K562 (cell line): Measurements from ENCODE around the gene SLC6A9. TPM values are rescaled to one million over a fixed set of nuclear protein-coding genes. Genes with fewer than 3 reads are reported as not detected.

Experiments used
- ATAC-seq: fragments of 200-7000 bp; cut with Tn5 transposase; 3 replicates; pipeline ENCODE4 v1.9.1; 2020; ENCODE audit warnings: moderate library complexity
- BruUV-seq: library from RNA; stranded (reverse); fragments of 400-500 nt; replicated peaks from 2 replicates; lab custom pipeline; 2021; lab: Mats Ljungman, UMichigan
- CTCF ChIA-PET: fragments of 300-600 bp; formaldehyde crosslinking; extraction: SDS; loops from one replicate; lab custom pipeline; 2021; ENCODE audit warnings: low intra/inter-chr PET ratio; lab: Yijun Ruan, JAX
- POLR2A ChIA-PET: fragments of 300-600, 350-650 bp; sonication (Branson Sonifier 250); formaldehyde crosslinking; extraction: SDS; loops from one replicate; lab custom pipeline; 2021; ENCODE audit warnings: antibody characterized with exemption, inconsistent platforms; lab: Yijun Ruan, JAX
- DNase-seq, 4 experiments: peaks; one replicate each; pipeline versions ENCODE4 v3.0.0 to v3.0.0-alpha.2; 2011 to 2018; ENCODE audit warnings: low spot score in 3 of 4, mixed read lengths in 3 of 4; ENCODE audit errors: extremely low read depth in 1 of 4
- FAIRE-seq: peaks from 2 replicates; lab custom pipeline; 2011; peaks lifted over from hg19 to GRCh38; lab: Jason Lieb, UNC
- H2AFZ ChIP-seq: 2 replicates; pipeline ENCODE4 v1.6.0; 2011; ENCODE audit warnings: low read depth, low read length, control low read depth, inconsistent platforms
- H3K27ac ChIP-seq: fragments of 200-600 bp; 3 replicates; pipeline ENCODE4 v1.8.0; 2011; ENCODE audit warnings: low read depth, mild to moderate bottlenecking, control low read depth, inconsistent platforms, low read length, moderate library complexity, mixed read lengths; ENCODE audit errors: extremely low read depth
- H3K27me3 ChIP-seq, 2 experiments: fragments of 300-600 bp in 1 of 2; 2 replicates in 1 of 2; 3 replicates in 1 of 2; pipeline versions ENCODE4 v1.6.0 to v1.8.0; 2011; ENCODE audit warnings: inconsistent platforms in 2 of 2, low read length in 2 of 2, mild to moderate bottlenecking in 1 of 2, mixed read lengths in 1 of 2, moderate library complexity in 1 of 2; ENCODE audit not compliant: control insufficient read depth in 2 of 2, insufficient read depth in 2 of 2
- H3K36me3 ChIP-seq: fragments of 300-600 bp; 3 replicates; pipeline ENCODE4 v1.8.0; 2011; ENCODE audit warnings: mild to moderate bottlenecking, low read length, inconsistent platforms; ENCODE audit not compliant: control insufficient read depth, insufficient read depth
- H3K4me1 ChIP-seq, 2 experiments: fragments of 200-600 bp in 1 of 2; replicated peaks in 1 of 2; 2 replicates in 1 of 2; 3 replicates in 1 of 2; pipeline versions ENCODE4 v1.5.1 to v1.8.0; 2011; ENCODE audit warnings: inconsistent platforms in 2 of 2, low read length in 2 of 2, mild to moderate bottlenecking in 1 of 2, mixed read lengths in 1 of 2, moderate library complexity in 1 of 2; ENCODE audit not compliant: control insufficient read depth in 2 of 2, insufficient read depth in 2 of 2
- H3K4me2 ChIP-seq: 2 replicates; pipeline ENCODE4 v1.6.1; 2011; ENCODE audit warnings: low read length, control low read depth, inconsistent platforms, mixed read lengths; ENCODE audit not compliant: insufficient read depth
- H3K4me3 ChIP-seq: fragments of 200-600 bp; sonication (generic), shearing (Covaris generic); 2 replicates; pipeline ENCODE4 v1.5.1; 2016; ENCODE audit warnings: control low read depth, inconsistent platforms
- H3K79me2 ChIP-seq: fragments of 200-600 bp; 3 replicates; pipeline ENCODE4 v1.8.0; 2011; ENCODE audit warnings: low read length, inconsistent platforms; ENCODE audit not compliant: control insufficient read depth, insufficient read depth
- H3K9ac ChIP-seq, 2 experiments: 2 replicates each; pipeline versions ENCODE4 v1.6.0 to v1.6.1; 2011; ENCODE audit warnings: low read depth in 2 of 2, low read length in 2 of 2, control low read depth in 1 of 2, inconsistent platforms in 1 of 2, mild to moderate bottlenecking in 1 of 2, mixed read lengths in 1 of 2; ENCODE audit not compliant: insufficient read depth in 1 of 2
- H3K9me1 ChIP-seq: one replicate; pipeline ENCODE4 v1.6.0; 2011; ENCODE audit warnings: inconsistent platforms, mild to moderate bottlenecking, low read length, moderate library complexity; ENCODE audit not compliant: control insufficient read depth, insufficient read depth
- H3K9me3 ChIP-seq: replicated peaks from 2 replicates; pipeline ENCODE4 v1.5.1; 2011; ENCODE audit warnings: low read depth, low read length, inconsistent platforms; ENCODE audit not compliant: control insufficient read depth, insufficient read depth
- H4K20me1 ChIP-seq: replicated peaks from 2 replicates; pipeline ENCODE4 v1.6.1; 2011; ENCODE audit warnings: low read length, inconsistent platforms, mixed read lengths; ENCODE audit not compliant: control insufficient read depth, insufficient read depth
- CHD7 ChIP-seq: fragments of 200-600 bp; sonication (generic); IDR thresholded peaks from one replicate; pipeline ENCODE4 v1.6.1; 2012; ENCODE audit warnings: mild to moderate bottlenecking, low read depth, low read length, inconsistent platforms
- CREB1 ChIP-seq, 2 experiments: sonication (generic) in 1 of 2; formaldehyde crosslinking in 1 of 2; IDR thresholded peaks; 2 replicates each; pipeline versions ENCODE4 v1.6.1 to v1.8.0; 2012 to 2022; ENCODE audit warnings: inconsistent platforms in 1 of 2, mild to moderate bottlenecking in 1 of 2, missing genetic modification reagents in 1 of 2, moderate library complexity in 1 of 2
- HDAC1 ChIP-seq, 2 experiments: fragments of 450-650 bp; IDR thresholded peaks; 2 replicates each; pipeline ENCODE4 v1.6.1; 2016 to 2017; ENCODE audit warnings: inconsistent platforms in 1 of 2, mild to moderate bottlenecking in 1 of 2, moderate library complexity in 1 of 2
- TEAD1 ChIP-seq, 2 experiments: fragments of 450-650 bp in 1 of 2; sonication (generic) in 1 of 2; formaldehyde crosslinking; IDR thresholded peaks; 2 replicates each; pipeline versions ENCODE4 v1.4.0 to v1.8.0; 2020 to 2022; ENCODE audit warnings: mild to moderate bottlenecking in 2 of 2, missing genetic modification reagents in 1 of 2
- ZFP91 ChIP-seq: sonication (generic); formaldehyde crosslinking; IDR thresholded peaks from 2 replicates; pipeline ENCODE4 v1.8.0; 2022; ENCODE audit warnings: mild to moderate bottlenecking, missing genetic modification reagents
- WGBS: fragments of 100-300 bp; shearing (Covaris generic); methylation state at CpG from one replicate; pipeline ENCODE4 v1.1.6; 2016; ENCODE audit warnings: low coverage, mixed read lengths; ENCODE audit not compliant: insufficient coverage; ENCODE audit errors: missing lambda C conversion rate; 5-methylcytosine and 5-hydroxymethylcytosine counted together
- in situ Hi-C: fragments of 300-500 bp; cut with MboI; formaldehyde crosslinking; loops from 4 replicates; pipeline ENCODE4 v1.15.0; 2018; ENCODE audit warnings: inconsistent platforms, mixed read lengths
- intact Hi-C: fragments of 100-400 bp; cut with micrococcal nuclease; formaldehyde crosslinking; loops from 2 replicates; pipeline ENCODE4 v1.14.2; 2022
- polyA plus RNA-seq, 8 experiments: library from polyadenylated mRNA; depleted of rRNA in 4 of 8; stranded (reverse) in 5 of 8; unstranded in 3 of 8; fragments of >200 nt; fragmentation: Nextera tagmentation in 2 of 8; fragmentation: Illumina TruSeq in 1 of 8; extraction: Ambion mirVana in 2 of 8; extraction: Trizol in 1 of 8; gene quantifications; 2 replicates each; pipeline versions ENCODE4 v1.2.1 to v1.2.3, GENCODE V29; 2011 to 2014; ENCODE audit warnings: inconsistent platforms in 1 of 8, missing spikeins in 1 of 8
- total RNA-seq, 7 experiments: library from RNA; depleted of rRNA in 6 of 7; stranded (reverse); fragments of >200 nt in 6 of 7; fragmentation: Illumina TruSeq in 2 of 7; extraction: Trizol in 2 of 7; gene quantifications; 2 replicates each; pipeline versions ENCODE4 v1.2.1 to v1.2.3, GENCODE V29; 2011 to 2021; ENCODE audit warnings: low replicate concordance in 1 of 7

SLC6A9 gene
- total and polyA plus RNA-seq, 9 of the 15 experiments (the other 6 are each of a cell fraction or from before 2014, with no cell fraction given), result 0.17 to 18.7 (median 2.9) TPM

- no peak for DNase-seq
- BruUV-seq, result no TSS peak
Measured at GRCh38 chr1:43992232-43992995, 38.8 kb downstream of the SLC6A9 start.

More at GRCh38 chr1:43992232-43992995, 38.8 kb downstream of the SLC6A9 start:
- no peak overlapping the region for H3K27ac ChIP-seq
- TF ChIP-seq CHD7, result no peak
- TF ChIP-seq CREB1 (IDR thresholded peaks at IDR 0.05), result no peak
- TF ChIP-seq CREB1 (CRISPR knock-in tag; IDR thresholded peaks at IDR 0.05), result 0 out of 2 replicates have a peak, but pooled peaks have one; percentile 3
- TF ChIP-seq HDAC1 (IDR thresholded peaks at IDR 0.05), result no peak
- TF ChIP-seq ZFP91 (CRISPR knock-in tag), result no peak
- no peak; a peak in 1 of 4 replicates for TF ChIP-seq TEAD1 (CRISPR knock-in tag; IDR thresholded peaks at IDR 0.05)
- in situ Hi-C loops, result no loop called here
- POLR2A ChIA-PET, result interaction anchor here (0.5 to 1.9 kb wide), 16 partner anchors 11 to 584 kb away, joined by 3 to 7 read pairs (median 3); partner anchors contain the start of genes ATP6V0B and ERI3
- H3K36me3 ChIP-seq, result peaks cover under 1% of the 10 kb centered on the region; the same call in 1 of the 3 replicates
- H3K4me1 ChIP-seq, result peaks cover 15 to 52% of the 10 kb centered on the region in 2 experiments; a peak in 4 of 5 replicates
- peak overlapping the region in 1 of 2 experiments; percentile 95; a peak in 2 of 4 replicates for H3K9ac ChIP-seq
- no peak for ATAC-seq
- H3K27me3 ChIP-seq, result no peaks in the 10 kb centered on the region
- intact Hi-C loops, result loop anchor here (5.0 to 10.0 kb wide), 2 partner anchors 230 to 302 kb away; no protein-coding TSS in a partner anchor
- FAIRE-seq, result no peak
- no peaks in the 10 kb centered on the region for H3K9me1 ChIP-seq
- peak overlapping the region; percentile 74; the same call in 1 of the 2 replicates for H3K4me3 ChIP-seq
- peak overlapping the region; percentile 96 for H2AFZ ChIP-seq
- H3K79me2 ChIP-seq, result no peaks in the 10 kb centered on the region
- 68% methylated on average over 11 of the region's 11 CpGs for WGBS
- CTCF ChIA-PET, result no interaction called here
- H3K4me2 ChIP-seq, result peak overlapping the region; percentile 81
- no peaks in the 10 kb centered on the region for H3K9me3 ChIP-seq
- no peaks in the 10 kb centered on the region for H4K20me1 ChIP-seq
